ENCODE data around the gene MRPL4. TPM values are rescaled to one million over a fixed set of nuclear protein-coding genes. Genes with fewer than 3 reads are reported as not detected.

MRPL4 gene
- total RNA-seq (10 to 100 TPM; 54.9 to 94.0 (median 58.9) TPM), polyA plus RNA-seq (100 to 1,000 TPM in 1 of 3 donors, 10 to 100 TPM in 2; 78.1 to 191 (median 79.9) TPM)
- long read RNA-seq, donor 1, transcript MRPL4-201 (9 exons, 1,455 nt): major isoform, 38 of 46 reads
- long read RNA-seq, donor 1, partial matches to known transcripts: 5 of 46 reads
- long read RNA-seq, donor 1, other reads (novel, unspliced or antisense): 0 of 46 reads
- long read RNA-seq, donor 2, transcript MRPL4-201 (9 exons, 1,455 nt): major isoform, 54 of 70 reads
- long read RNA-seq, donor 2, partial matches to known transcripts: 7 of 70 reads
- long read RNA-seq, donor 2, other reads (novel, unspliced or antisense): 5 of 70 reads

DNA sequence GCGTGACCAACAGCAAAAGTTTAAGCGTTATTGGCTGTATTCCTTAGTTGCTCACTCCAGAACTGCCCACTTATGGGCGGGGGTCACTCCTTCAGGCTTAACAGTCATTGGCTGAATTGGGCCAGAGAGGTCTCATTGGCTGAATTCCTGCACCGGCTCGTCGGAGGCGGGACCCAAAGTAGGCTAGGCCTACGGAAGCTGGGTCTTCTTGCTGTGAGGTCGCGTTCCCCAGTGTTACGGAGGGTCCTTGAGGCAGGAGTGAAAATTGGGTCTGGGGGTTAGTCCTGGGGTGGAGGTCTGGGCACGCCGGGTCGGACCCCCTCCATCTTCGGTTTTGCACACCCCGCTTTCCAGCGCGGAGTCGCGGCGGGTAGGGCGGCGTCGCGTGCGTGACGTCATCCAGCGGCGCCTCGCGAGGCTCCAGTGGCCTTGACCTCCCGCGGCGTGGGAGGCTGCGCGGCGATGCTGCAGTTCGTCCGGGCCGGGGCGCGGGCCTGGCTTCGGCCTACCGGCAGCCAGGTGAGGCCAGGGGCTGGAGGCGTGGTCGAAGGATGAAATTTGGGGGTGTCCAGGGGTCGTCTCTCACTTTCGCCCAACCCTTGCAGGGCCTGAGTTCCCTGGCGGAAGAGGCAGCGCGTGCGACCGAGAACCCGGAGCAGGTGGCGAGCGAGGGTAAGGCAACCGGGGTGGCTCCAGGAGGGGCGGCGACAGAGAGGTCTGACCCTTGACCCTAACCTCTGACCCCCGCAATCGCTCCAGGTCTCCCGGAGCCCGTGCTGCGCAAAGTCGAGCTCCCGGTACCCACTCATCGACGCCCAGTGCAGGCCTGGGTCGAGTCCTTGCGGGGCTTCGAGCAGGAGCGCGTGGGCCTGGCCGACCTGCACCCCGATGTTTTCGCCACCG is at the start of gene MRPL4:
MRPL4 (plus strand) TSS at position 423 of the 903 bp plus-strand sequence; CDS start at position 463, 40 bp downstream.
- TF ChIP-seq, protein P1, sequence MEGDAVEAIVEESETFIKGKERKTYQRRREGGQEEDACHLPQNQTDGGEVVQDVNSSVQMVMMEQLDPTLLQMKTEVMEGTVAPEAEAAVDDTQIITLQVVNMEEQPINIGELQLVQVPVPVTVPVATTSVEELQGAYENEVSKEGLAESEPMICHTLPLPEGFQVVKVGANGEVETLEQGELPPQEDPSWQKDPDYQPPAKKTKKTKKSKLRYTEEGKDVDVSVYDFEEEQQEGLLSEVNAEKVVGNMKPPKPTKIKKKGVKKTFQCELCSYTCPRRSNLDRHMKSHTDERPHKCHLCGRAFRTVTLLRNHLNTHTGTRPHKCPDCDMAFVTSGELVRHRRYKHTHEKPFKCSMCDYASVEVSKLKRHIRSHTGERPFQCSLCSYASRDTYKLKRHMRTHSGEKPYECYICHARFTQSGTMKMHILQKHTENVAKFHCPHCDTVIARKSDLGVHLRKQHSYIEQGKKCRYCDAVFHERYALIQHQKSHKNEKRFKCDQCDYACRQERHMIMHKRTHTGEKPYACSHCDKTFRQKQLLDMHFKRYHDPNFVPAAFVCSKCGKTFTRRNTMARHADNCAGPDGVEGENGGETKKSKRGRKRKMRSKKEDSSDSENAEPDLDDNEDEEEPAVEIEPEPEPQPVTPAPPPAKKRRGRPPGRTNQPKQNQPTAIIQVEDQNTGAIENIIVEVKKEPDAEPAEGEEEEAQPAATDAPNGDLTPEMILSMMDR (IDR thresholded peaks at IDR 0.05): no peak
- no peaks in the 10 kb centered on the region for H3K27me3 ChIP-seq (ENCODE audit: insufficient read depth in 3 of 3, low read length in 2 of 3)
- peak; percentile 95 to 97 (median 96) for ATAC-seq
- peaks cover 4% of the 10 kb centered on the region for H3K4me1 ChIP-seq
- peak within 1 kb of the TSS; percentile 89 for H3K27ac ChIP-seq
- intact Hi-C loops (cut with DNase I): loop anchor here in 1 of 2 donors (2.0 to 5.0 kb wide), 3 partner anchors 59 to 320 kb away; partner anchors contain the start of gene EIF3G
- H3K36me3 ChIP-seq (ENCODE audit: insufficient read depth in 1 of 2, low read depth in 1 of 2): peaks cover 2 to 37% of the 10 kb centered on the region in 2 donors
- no peaks in the 10 kb centered on the region for H3K9me3 ChIP-seq
- DNase-seq: peak; percentile 95 to 97
- H3K4me3 ChIP-seq: peak within 1 kb of the TSS; percentile 93
- 0% methylated on average over 63 to 77 of the region's 77 CpGs for WGBS, 3 donors

DNA sequence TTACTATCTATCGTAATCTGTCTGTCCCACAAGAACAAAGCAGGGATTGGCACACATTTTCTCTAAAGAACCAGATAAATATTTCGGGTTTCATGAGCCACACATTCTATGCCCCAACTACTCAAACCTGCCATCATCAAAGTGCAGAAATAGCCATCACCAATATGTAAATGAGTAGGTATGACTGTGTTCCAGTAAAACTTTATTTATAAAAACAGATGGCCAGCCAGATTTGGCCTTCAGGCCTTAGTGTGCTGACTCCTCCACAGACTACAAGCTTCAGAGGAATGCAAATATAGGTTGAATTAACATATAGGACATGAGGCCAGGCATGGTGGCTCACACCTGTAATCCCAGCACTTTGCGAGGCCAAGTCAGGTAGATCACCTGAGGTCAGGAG is 48.3 kb upstream of the MRPL4 start:
- no peaks in the 10 kb centered on the region for H3K27me3 ChIP-seq (ENCODE audit: insufficient read depth in 3 of 3, low read length in 2 of 3)
- WGBS, 3 donors: 91 to 98% (median 93%) methylated on average over 3 of the region's 3 CpGs
- no peak overlapping the region for H3K27ac ChIP-seq
- ATAC-seq (no peak), DNase-seq (no peak)
- H3K4me1 ChIP-seq: no peaks in the 10 kb centered on the region
- intact Hi-C loops (cut with DNase I): no loop called here
- H3K36me3 ChIP-seq (ENCODE audit: insufficient read depth in 1 of 2, low read depth in 1 of 2): no peaks in the 10 kb centered on the region
- H3K4me3 ChIP-seq: no peak overlapping the region
- TF ChIP-seq, protein P1 (IDR thresholded peaks at IDR 0.05): no peak
- H3K9me3 ChIP-seq: no peaks in the 10 kb centered on the region

DNA sequence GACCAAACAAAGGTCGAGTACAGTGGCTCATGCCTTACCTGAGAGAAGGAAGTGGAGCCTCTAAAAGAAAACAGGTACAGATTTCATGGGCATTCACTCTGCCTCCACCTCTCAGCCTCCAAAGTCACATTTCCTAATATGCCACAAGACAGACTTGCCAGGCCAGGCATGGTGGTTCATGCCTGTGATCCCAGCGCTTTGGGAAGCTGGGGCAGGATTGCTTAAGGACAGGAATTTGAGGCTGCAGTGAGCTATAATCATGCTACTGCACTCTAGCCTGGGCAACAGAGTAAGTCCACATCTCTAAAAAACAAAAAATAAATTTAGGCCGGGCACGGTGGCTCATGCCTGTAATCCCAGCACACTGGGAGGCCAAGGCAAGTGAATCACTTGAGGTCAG is 46.4 kb upstream of the MRPL4 start:
- Histone ChIP-seq H3K27ac (no peak overlapping the region), H3K36me3 (ENCODE audit: insufficient read depth in 1 of 2, low read depth in 1 of 2) (no peaks in the 10 kb centered on the region), H3K4me1 (no peaks in the 10 kb centered on the region), H3K9me3 (no peaks in the 10 kb centered on the region), H3K4me3 (no peak overlapping the region), H3K27me3 (ENCODE audit: insufficient read depth in 3 of 3, low read length in 2 of 3) (no peaks in the 10 kb centered on the region)
- intact Hi-C loops (cut with DNase I): no loop called here
- no peak for DNase-seq
- no peak for ATAC-seq
- WGBS, 3 donors: 84 to 87% (median 85%) methylated on average over 4 of the region's 4 CpGs
- TF ChIP-seq, protein P1 (IDR thresholded peaks at IDR 0.05): no peak

DNA sequence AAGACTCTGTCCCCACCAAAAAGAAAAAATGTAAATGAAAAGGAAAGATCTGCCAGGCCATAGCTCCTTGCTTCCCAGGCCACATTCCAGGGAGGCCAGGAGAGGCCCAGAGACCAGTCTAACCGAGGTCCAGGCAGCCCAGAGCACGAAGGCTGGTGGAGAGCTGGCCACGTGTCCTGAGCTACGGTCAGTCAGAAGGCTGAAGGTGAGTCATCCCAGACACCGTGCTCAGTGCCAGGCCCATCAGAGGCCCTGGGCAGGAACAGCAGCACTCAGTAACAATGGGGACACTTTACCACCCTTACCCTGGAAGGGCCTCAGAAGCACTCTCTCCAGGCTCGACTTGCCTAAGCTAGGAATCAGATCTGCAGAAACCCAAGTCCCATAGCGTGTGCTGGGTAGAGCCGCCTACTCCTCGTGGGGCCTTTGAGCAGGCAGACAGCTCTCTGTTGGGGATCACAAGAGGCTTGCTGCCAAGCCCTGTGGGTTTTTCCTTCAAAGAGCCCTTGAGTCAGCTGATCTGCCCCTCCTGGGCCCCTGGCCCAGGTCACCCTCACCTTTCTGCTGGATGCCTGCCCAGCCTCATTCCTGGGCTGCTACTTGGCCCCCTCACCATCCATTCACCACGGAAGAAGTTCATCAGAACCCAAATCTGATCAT is 45.7 kb upstream of the MRPL4 start:
- Histone ChIP-seq H3K4me3 (no peak overlapping the region), H3K4me1 (no peaks in the 10 kb centered on the region), H3K9me3 (no peaks in the 10 kb centered on the region), H3K27ac (no peak overlapping the region), H3K36me3 (ENCODE audit: insufficient read depth in 1 of 2, low read depth in 1 of 2) (no peaks in the 10 kb centered on the region), H3K27me3 (ENCODE audit: insufficient read depth in 3 of 3, low read length in 2 of 3) (no peaks in the 10 kb centered on the region)
- 76 to 80% (median 77%) methylated on average over 10 of the region's 10 CpGs for WGBS, 3 donors
- intact Hi-C loops (cut with DNase I): no loop called here
- DNase-seq: no peak
- no peak for ATAC-seq
- TF ChIP-seq, protein P1 (IDR thresholded peaks at IDR 0.05): no peak

Measured in psoas muscle (tissue), 8 donors.